Fibroblast of lung (primary cell): ENCODE measurements around the gene DPP7. TPM values are rescaled to one million over a fixed set of nuclear protein-coding genes. Genes with fewer than 3 reads are reported as not detected.

ENCODE experiments used
- DNase-seq, 2 donors: peaks; one replicate each; pipeline versions ENCODE4 v3.0.0 to v3.0.0-alpha.2; 2010; ENCODE audit warnings: low read depth in 2 of 2
- H2AFZ ChIP-seq: 2 replicates; pipeline ENCODE4 v1.5.1; 2012; ENCODE audit warnings: low read length, control low read depth, inconsistent platforms
- H3K27ac ChIP-seq: 2 replicates; pipeline ENCODE4 v1.5.1; 2011; ENCODE audit warnings: low read length, control low read depth; ENCODE audit not compliant: insufficient read depth
- H3K27me3 ChIP-seq: 2 replicates; pipeline ENCODE4 v1.5.1; 2011; ENCODE audit warnings: mild to moderate bottlenecking, low read length; ENCODE audit not compliant: control insufficient read depth, insufficient read depth
- H3K36me3 ChIP-seq: 2 replicates; pipeline ENCODE4 v1.5.1; 2011; ENCODE audit warnings: low read length; ENCODE audit not compliant: control insufficient read depth, insufficient read depth
- H3K4me1 ChIP-seq: 2 replicates; pipeline ENCODE4 v1.5.1; 2011; ENCODE audit warnings: low read length; ENCODE audit not compliant: control insufficient read depth, insufficient read depth; ENCODE audit errors: extremely low read depth
- H3K4me2 ChIP-seq: 2 replicates; pipeline ENCODE4 v1.5.1; 2011; ENCODE audit warnings: low read length, control low read depth; ENCODE audit not compliant: insufficient read depth; ENCODE audit errors: extremely low read depth
- H3K4me3 ChIP-seq, 4 experiments: fragments of 200-600 bp in 1 of 4; sonication (generic) in 1 of 4; replicated peaks in 1 of 4; 2 replicates each; pipeline ENCODE4 v1.5.1; 2011 to 2016; ENCODE audit warnings: low read length in 4 of 4, low read depth in 3 of 4, mild to moderate bottlenecking in 3 of 4, control low read depth in 2 of 4, inconsistent platforms in 1 of 4, mixed read lengths in 1 of 4; ENCODE audit not compliant: insufficient read depth in 1 of 4; ENCODE audit errors: control extremely low read depth in 1 of 4
- H3K79me2 ChIP-seq: 2 replicates; pipeline ENCODE4 v1.5.1; 2012; ENCODE audit warnings: mild to moderate bottlenecking, low read length, inconsistent platforms; ENCODE audit not compliant: control insufficient read depth, insufficient read depth
- H3K9ac ChIP-seq: 2 replicates; pipeline ENCODE4 v1.5.1; 2011; ENCODE audit warnings: mild to moderate bottlenecking, low read length, control low read depth; ENCODE audit not compliant: insufficient read depth
- H3K9me3 ChIP-seq: 2 replicates; pipeline ENCODE4 v1.5.1; 2012; ENCODE audit warnings: low read depth, low read length; ENCODE audit not compliant: control insufficient read depth, insufficient read depth
- H4K20me1 ChIP-seq: 2 replicates; pipeline ENCODE4 v1.5.1; 2011; ENCODE audit warnings: low read length; ENCODE audit not compliant: control insufficient read depth, insufficient read depth; ENCODE audit errors: extremely low read depth
- CTCF ChIP-seq, 2 donors: IDR thresholded peaks in 1 of 2; conservative IDR thresholded peaks in 1 of 2; 1 replicate in 1 of 2; 2 replicates in 1 of 2; pipeline ENCODE4 v1.5.1; 2011 to 2012; ENCODE audit warnings: low read length in 2 of 2, control low read depth in 1 of 2, inconsistent platforms in 1 of 2, low read depth in 1 of 2, mild to moderate bottlenecking in 1 of 2
- EZH2 ChIP-seq: IDR thresholded peaks from 2 replicates; pipeline ENCODE4 v1.5.1; 2012; ENCODE audit warnings: low read length, control low read depth, mild to moderate bottlenecking; ENCODE audit errors: missing control alignments
- polyA plus RNA-seq, 2 donors: library from polyadenylated mRNA; depleted of rRNA in 1 of 2; stranded (reverse) in 1 of 2; unstranded in 1 of 2; fragments of >200 nt; gene quantifications; 2 replicates each; pipeline ENCODE4 v1.2.1, GENCODE V29; 2011 to 2012; ENCODE audit warnings: missing spikeins in 1 of 2
- total RNA-seq: library from RNA; depleted of rRNA; stranded (reverse); fragments of >200 nt; gene quantifications from 2 replicates; pipeline ENCODE4 v1.2.1, GENCODE V29; 2014

DPP7 gene
- total and polyA plus RNA-seq, 2 donors (not counting 1 experiment from before 2014, with no cell fraction given): 28.6 to 126 TPM

GRCh38 chr9:137082222-137082924 is 32.2 kb downstream of the DPP7 start:
- TF ChIP-seq CTCF (conservative IDR thresholded peaks at IDR 0.05 in 1 of 2, IDR thresholded peaks at IDR 0.05 in 1 of 2; ENCODE audit: low read depth in 1 of 2, low read length in 2 of 2) (no peak), EZH2 (no peak)
- Histone ChIP-seq H4K20me1 (no peaks in the 10 kb centered on the region), H3K36me3 (peaks cover 40% of the 10 kb centered on the region), H3K4me3 (no peak overlapping the region), H3K4me2 (no peak overlapping the region), H3K27me3 (no peaks in the 10 kb centered on the region), H3K9ac (no peak overlapping the region), H3K27ac (peak overlapping the region; percentile 81), H3K79me2 (peaks cover 22% of the 10 kb centered on the region), H2AFZ (no peak overlapping the region), H3K9me3 (no peaks in the 10 kb centered on the region), H3K4me1 (peaks cover 32% of the 10 kb centered on the region)
- no peak for DNase-seq

- Histone ChIP-seq H3K4me3 (no peak overlapping the region), H3K4me1 (peaks cover 31% of the 10 kb centered on the region), H4K20me1 (no peaks in the 10 kb centered on the region), H3K36me3 (peaks cover 40% of the 10 kb centered on the region), H2AFZ (no peak overlapping the region), H3K4me2 (no peak overlapping the region), H3K9me3 (no peaks in the 10 kb centered on the region), H3K27me3 (no peaks in the 10 kb centered on the region), H3K79me2 (peaks cover 22% of the 10 kb centered on the region), H3K9ac (no peak overlapping the region), H3K27ac (no peak overlapping the region)
- no peak for DNase-seq
- TF ChIP-seq EZH2 (no peak), CTCF (conservative IDR thresholded peaks at IDR 0.05 in 1 of 2, IDR thresholded peaks at IDR 0.05 in 1 of 2; ENCODE audit: low read depth in 1 of 2, low read length in 2 of 2) (no peak)
Measured at GRCh38 chr9:137080260-137081122, 34.0 kb downstream of the DPP7 start.

GRCh38 chr9:137079401-137079787 is 35.1 kb downstream of the DPP7 start:
- Histone ChIP-seq H3K9ac (no peak overlapping the region), H2AFZ (no peak overlapping the region), H3K4me2 (peak overlapping the region; percentile 59), H3K4me1 (peaks cover 26% of the 10 kb centered on the region), H4K20me1 (no peaks in the 10 kb centered on the region), H3K36me3 (peaks cover 40% of the 10 kb centered on the region), H3K27me3 (no peaks in the 10 kb centered on the region), H3K79me2 (peaks cover 22% of the 10 kb centered on the region), H3K27ac (no peak overlapping the region), H3K4me3 (peak overlapping the region in 1 of 4 experiments; percentile 79), H3K9me3 (no peaks in the 10 kb centered on the region)
- TF ChIP-seq EZH2 (no peak), CTCF (conservative IDR thresholded peaks at IDR 0.05 in 1 of 2, IDR thresholded peaks at IDR 0.05 in 1 of 2; ENCODE audit: low read depth in 1 of 2, low read length in 2 of 2) (no peak)
- no peak for DNase-seq
